SK-N-SH (cell line): ENCODE data around the gene VPS35L. TPM values are rescaled to one million over a fixed set of nuclear protein-coding genes. Genes with fewer than 3 reads are reported as not detected.

Source experiments
- CTCF ChIA-PET: fragments of 300-600, 350-600 bp; formaldehyde crosslinking; extraction: SDS; loops from one replicate; lab custom pipeline; 2021; lab: Yijun Ruan, JAX
- POLR2A ChIA-PET: fragments of 350-600 bp; sonication (Branson Sonifier 250); formaldehyde crosslinking; extraction: SDS; loops from one replicate; lab custom pipeline; 2020; ENCODE audit warnings: antibody characterized with exemption, inconsistent platforms; lab: Yijun Ruan, JAX
- DNase-seq: peaks from one replicate; pipeline ENCODE4 v3.0.0; 2012
- H2AFZ ChIP-seq: fragments of 200-600 bp; sonication (generic); 2 replicates; pipeline ENCODE4 v1.8.1; 2016; ENCODE audit warnings: antibody characterized with exemption, mild to moderate bottlenecking, low read depth
- H3F3A ChIP-seq: fragments of 200-600 bp; sonication (generic); replicated peaks from 2 replicates; pipeline ENCODE3; 2016; ENCODE audit warnings: antibody characterized with exemption, mild to moderate bottlenecking; ENCODE audit not compliant: insufficient read depth
- H3K27ac ChIP-seq, 2 experiments: fragments of 200-500 bp in 1 of 2; fragments of 200-600 bp in 1 of 2; sonication (Bioruptor generic) in 1 of 2; sonication (generic), shearing (Covaris generic) in 1 of 2; 2 replicates each; pipeline versions ENCODE4 v1.5.1 to v1.6.1; 2014 to 2016; ENCODE audit warnings: low read depth in 2 of 2, inconsistent platforms in 1 of 2, low read length in 1 of 2, mild to moderate bottlenecking in 1 of 2, mixed read lengths in 1 of 2
- H3K27me3 ChIP-seq: fragments of 200-600 bp; sonication (generic), shearing (Covaris generic); 2 replicates; pipeline ENCODE4 v1.6.1; 2016; ENCODE audit warnings: mixed run types; ENCODE audit not compliant: insufficient read depth
- H3K36me3 ChIP-seq, 2 experiments: fragments of 200-500 bp in 1 of 2; fragments of 200-600 bp in 1 of 2; sonication (Bioruptor generic) in 1 of 2; sonication (generic) in 1 of 2; replicated peaks in 1 of 2; 2 replicates each; pipeline versions ENCODE3 to v1.5.1; 2014 to 2016; ENCODE audit warnings: low read length in 1 of 2, mild to moderate bottlenecking in 1 of 2; ENCODE audit not compliant: insufficient read depth in 2 of 2, control insufficient read depth in 1 of 2
- H3K4me1 ChIP-seq, 2 experiments: fragments of 200-500 bp in 1 of 2; fragments of 200-600 bp in 1 of 2; sonication (Bioruptor generic) in 1 of 2; sonication (generic), shearing (Covaris generic) in 1 of 2; 2 replicates each; pipeline versions ENCODE4 v1.5.1 to v1.6.1; 2014 to 2016; ENCODE audit warnings: low read depth in 1 of 2, low read length in 1 of 2, mixed run types in 1 of 2; ENCODE audit not compliant: insufficient read depth in 2 of 2, control insufficient read depth in 1 of 2
- H3K4me2 ChIP-seq: fragments of 200-600 bp; sonication (generic), shearing (Covaris generic); 2 replicates; pipeline ENCODE4 v1.6.1; 2017; ENCODE audit warnings: mixed run types
- H3K4me3 ChIP-seq, 2 experiments: fragments of 200-500 bp in 1 of 2; fragments of 200-600 bp in 1 of 2; sonication (Bioruptor generic) in 1 of 2; sonication (generic), shearing (Covaris generic) in 1 of 2; 2 replicates each; pipeline versions ENCODE4 v1.5.1 to v1.8.1; 2014 to 2016; ENCODE audit warnings: low read depth in 2 of 2, inconsistent platforms in 1 of 2, low read length in 1 of 2, mild to moderate bottlenecking in 1 of 2, mixed read lengths in 1 of 2, moderate library complexity in 1 of 2
- H3K79me2 ChIP-seq: fragments of 200-600 bp; sonication (generic); 2 replicates; pipeline ENCODE4 v1.8.1; 2017; ENCODE audit warnings: mild to moderate bottlenecking; ENCODE audit not compliant: insufficient read depth
- H3K9ac ChIP-seq: fragments of 200-600 bp; sonication (generic); 2 replicates; pipeline ENCODE4 v1.6.1; 2017; ENCODE audit warnings: mixed run types
- H3K9me2 ChIP-seq: fragments of 200-600 bp; sonication (generic); 2 replicates; pipeline ENCODE4 v1.6.1; 2017; ENCODE audit warnings: mixed run types
- H3K9me3 ChIP-seq: fragments of 200-600 bp; sonication (generic); 2 replicates; pipeline ENCODE4 v1.6.1; 2017; ENCODE audit warnings: mixed run types, mild to moderate bottlenecking, moderate library complexity
- H4K20me1 ChIP-seq: fragments of 200-600 bp; sonication (generic); 2 replicates; pipeline ENCODE4 v1.6.1; 2017; ENCODE audit warnings: mild to moderate bottlenecking, mixed run types; ENCODE audit not compliant: insufficient read depth
- EP300 ChIP-seq, 2 experiments: IDR thresholded peaks; 2 replicates each; pipeline versions ENCODE4 v1.4.0 to v1.6.1; 2012; ENCODE audit warnings: borderline replicate concordance in 1 of 2, low read depth in 1 of 2, low read length in 1 of 2
- EZH2phosphoT487 ChIP-seq: fragments of 200-600 bp; sonication (generic); IDR thresholded peaks from 2 replicates; pipeline ENCODE4 v1.6.1; 2017; ENCODE audit warnings: low read depth, mixed run types, mild to moderate bottlenecking, antibody characterized with exemption, moderate library complexity, borderline replicate concordance
- FOXM1 ChIP-seq: IDR thresholded peaks from 2 replicates; pipeline ENCODE4 v1.4.0; 2012; ENCODE audit warnings: low read depth, mild to moderate bottlenecking
- GABPA ChIP-seq: IDR thresholded peaks from 2 replicates; pipeline ENCODE4 v1.4.0; 2012; ENCODE audit warnings: low read depth, mild to moderate bottlenecking
- GATA2 ChIP-seq: sonication (generic); formaldehyde crosslinking; IDR thresholded peaks from 2 replicates; pipeline ENCODE4 v1.5.0; 2020; ENCODE audit warnings: mild to moderate bottlenecking, missing genetic modification reagents
- NFIC ChIP-seq: IDR thresholded peaks from 2 replicates; pipeline ENCODE4 v1.4.0; 2012; ENCODE audit warnings: borderline replicate concordance
- NRF1 ChIP-seq: IDR thresholded peaks from 2 replicates; pipeline ENCODE4 v1.6.1; 2012; ENCODE audit warnings: low read depth, mild to moderate bottlenecking, low read length
- RAD21 ChIP-seq: IDR thresholded peaks from 2 replicates; pipeline ENCODE4 v1.6.1; 2012; ENCODE audit warnings: mild to moderate bottlenecking, low read length
- RCOR1 ChIP-seq: fragments of 150-350 bp; IDR thresholded peaks from 2 replicates; pipeline ENCODE4 v1.6.1; 2017; ENCODE audit warnings: antibody characterized with exemption, low read length
- TAF1 ChIP-seq: IDR thresholded peaks from 2 replicates; pipeline ENCODE4 v1.6.1; 2012; ENCODE audit warnings: low read depth, mild to moderate bottlenecking, low read length, moderate library complexity, borderline replicate concordance
- TCF12 ChIP-seq: IDR thresholded peaks from 2 replicates; pipeline ENCODE4 v1.4.0; 2012
- TEAD4 ChIP-seq: IDR thresholded peaks from 2 replicates; pipeline ENCODE4 v1.4.0; 2012; ENCODE audit warnings: mild to moderate bottlenecking, borderline replicate concordance; ENCODE audit not compliant: insufficient read depth
- YY1 ChIP-seq: IDR thresholded peaks from 2 replicates; pipeline ENCODE4 v1.4.0; 2012; ENCODE audit warnings: low read depth, mild to moderate bottlenecking
- WGBS: methylation state at CpG from one replicate; pipeline ENCODE4 v1.1.6; 2017; ENCODE audit warnings: low lambda C conversion rate; 5-methylcytosine and 5-hydroxymethylcytosine counted together
- polyA plus RNA-seq, 3 experiments: library from polyadenylated mRNA; depleted of rRNA; stranded (reverse); fragments of >200 nt; gene quantifications; 2 replicates each; pipeline ENCODE4 v1.2.3, GENCODE V29; 2012
- TF ChIP-seq, protein P1 (sequence below): IDR thresholded peaks from 2 replicates; pipeline ENCODE4 v1.4.0; 2012; ENCODE audit warnings: low read depth
- TF ChIP-seq, protein P2 (sequence below): IDR thresholded peaks from 2 replicates; pipeline ENCODE4 v1.4.0; 2012; ENCODE audit warnings: low read depth, borderline replicate concordance
- TF ChIP-seq, protein P3 (sequence below): fragments of 150-350 bp; IDR thresholded peaks from 2 replicates; pipeline ENCODE4 v1.6.1; 2017; ENCODE audit warnings: antibody characterized with exemption, low read length, low read depth, borderline replicate concordance
- TF ChIP-seq, protein P4 (sequence below): IDR thresholded peaks from 2 replicates; pipeline ENCODE4; 2012

The VPS35L gene
- polyA plus RNA-seq, 1 of the 3 experiments (the other 2 are of a cell fraction), result 35.3 TPM

DNA sequence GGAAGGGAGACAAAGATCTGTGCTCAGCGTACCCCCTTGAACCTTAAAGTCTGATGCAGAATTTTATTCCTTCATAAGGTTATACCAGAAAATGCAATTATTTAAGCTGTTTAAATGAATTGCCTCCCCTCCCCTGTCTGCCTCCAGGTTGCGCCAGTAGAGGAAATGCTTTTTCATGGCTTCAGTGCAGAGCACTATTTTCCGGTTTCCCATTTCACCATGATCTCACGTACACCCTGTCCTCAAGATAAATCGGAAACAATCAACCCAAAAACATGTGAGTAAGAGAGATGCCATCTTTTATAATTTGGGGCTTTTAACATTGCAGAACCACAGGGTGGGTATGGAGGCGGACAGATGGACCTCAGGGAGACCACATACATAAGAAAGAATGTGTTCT lies 178.0 kb downstream of the VPS35L start:
- CTCF ChIA-PET, result interaction anchor here (1.3 kb wide), 1 partner anchor 153 kb away, joined by 3 read pairs; no protein-coding TSS in a partner anchor
- POLR2A ChIA-PET, result no interaction called here

More for the DNA sequence above, 178.0 kb downstream of the VPS35L start:
- no peaks in the 10 kb centered on the region for H3K79me2 ChIP-seq
- no peak overlapping the region for H3K9ac ChIP-seq
- no peak overlapping the region for H3K4me2 ChIP-seq
- no peak overlapping the region for H3K4me3 ChIP-seq
- H2AFZ ChIP-seq, result no peak overlapping the region
- no peak overlapping the region for H3K27ac ChIP-seq
- H3K9me3 ChIP-seq, result no peaks in the 10 kb centered on the region
- no peaks in the 10 kb centered on the region for H3K9me2 ChIP-seq
- peaks cover 0 to 8% of the 10 kb centered on the region in 2 experiments for H3K36me3 ChIP-seq
- no peaks in the 10 kb centered on the region for H3F3A ChIP-seq
- H4K20me1 ChIP-seq, result no peaks in the 10 kb centered on the region
- H3K27me3 ChIP-seq, result no peaks in the 10 kb centered on the region
- no peak for DNase-seq
- no peaks in the 10 kb centered on the region for H3K4me1 ChIP-seq
- TF ChIP-seq RAD21 (no peak), TCF12 (no peak), GATA2 (CRISPR knock-in tag) (no peak), YY1 (no peak), NRF1 (no peak), GABPA (no peak), FOXM1 (no peak), EP300 (IDR thresholded peaks at IDR 0.05; ENCODE audit: borderline replicate concordance in 1 of 2, low read depth in 1 of 2, low read length in 1 of 2) (no peak), NFIC (no peak), TEAD4 (no peak), EZH2phosphoT487 (no peak), TAF1 (no peak), RCOR1 (no peak)
- TF ChIP-seq, protein P1, sequence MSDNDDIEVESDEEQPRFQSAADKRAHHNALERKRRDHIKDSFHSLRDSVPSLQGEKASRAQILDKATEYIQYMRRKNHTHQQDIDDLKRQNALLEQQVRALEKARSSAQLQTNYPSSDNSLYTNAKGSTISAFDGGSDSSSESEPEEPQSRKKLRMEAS, result no peak
- TF ChIP-seq, protein P2, sequence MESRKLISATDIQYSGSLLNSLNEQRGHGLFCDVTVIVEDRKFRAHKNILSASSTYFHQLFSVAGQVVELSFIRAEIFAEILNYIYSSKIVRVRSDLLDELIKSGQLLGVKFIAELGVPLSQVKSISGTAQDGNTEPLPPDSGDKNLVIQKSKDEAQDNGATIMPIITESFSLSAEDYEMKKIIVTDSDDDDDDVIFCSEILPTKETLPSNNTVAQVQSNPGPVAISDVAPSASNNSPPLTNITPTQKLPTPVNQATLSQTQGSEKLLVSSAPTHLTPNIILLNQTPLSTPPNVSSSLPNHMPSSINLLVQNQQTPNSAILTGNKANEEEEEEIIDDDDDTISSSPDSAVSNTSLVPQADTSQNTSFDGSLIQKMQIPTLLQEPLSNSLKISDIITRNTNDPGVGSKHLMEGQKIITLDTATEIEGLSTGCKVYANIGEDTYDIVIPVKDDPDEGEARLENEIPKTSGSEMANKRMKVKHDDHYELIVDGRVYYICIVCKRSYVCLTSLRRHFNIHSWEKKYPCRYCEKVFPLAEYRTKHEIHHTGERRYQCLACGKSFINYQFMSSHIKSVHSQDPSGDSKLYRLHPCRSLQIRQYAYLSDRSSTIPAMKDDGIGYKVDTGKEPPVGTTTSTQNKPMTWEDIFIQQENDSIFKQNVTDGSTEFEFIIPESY, result no peak
- TF ChIP-seq, protein P3, sequence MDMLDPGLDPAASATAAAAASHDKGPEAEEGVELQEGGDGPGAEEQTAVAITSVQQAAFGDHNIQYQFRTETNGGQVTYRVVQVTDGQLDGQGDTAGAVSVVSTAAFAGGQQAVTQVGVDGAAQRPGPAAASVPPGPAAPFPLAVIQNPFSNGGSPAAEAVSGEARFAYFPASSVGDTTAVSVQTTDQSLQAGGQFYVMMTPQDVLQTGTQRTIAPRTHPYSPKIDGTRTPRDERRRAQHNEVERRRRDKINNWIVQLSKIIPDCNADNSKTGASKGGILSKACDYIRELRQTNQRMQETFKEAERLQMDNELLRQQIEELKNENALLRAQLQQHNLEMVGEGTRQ, result no peak
- TF ChIP-seq, protein P4, sequence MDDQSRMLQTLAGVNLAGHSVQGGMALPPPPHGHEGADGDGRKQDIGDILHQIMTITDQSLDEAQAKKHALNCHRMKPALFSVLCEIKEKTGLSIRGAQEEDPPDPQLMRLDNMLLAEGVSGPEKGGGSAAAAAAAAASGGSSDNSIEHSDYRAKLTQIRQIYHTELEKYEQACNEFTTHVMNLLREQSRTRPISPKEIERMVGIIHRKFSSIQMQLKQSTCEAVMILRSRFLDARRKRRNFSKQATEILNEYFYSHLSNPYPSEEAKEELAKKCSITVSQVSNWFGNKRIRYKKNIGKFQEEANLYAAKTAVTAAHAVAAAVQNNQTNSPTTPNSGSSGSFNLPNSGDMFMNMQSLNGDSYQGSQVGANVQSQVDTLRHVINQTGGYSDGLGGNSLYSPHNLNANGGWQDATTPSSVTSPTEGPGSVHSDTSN, result no peak
- over 99% methylated on average over 6 of the region's 6 CpGs for WGBS
